GM12878 (cell line): ENCODE data around the gene PEX5. TPM values are rescaled to one million over a fixed set of nuclear protein-coding genes. Genes with fewer than 3 reads are reported as not detected.

Source experiments
- E4F1 ChIP-seq: fragments of 450-650 bp; IDR thresholded peaks from 2 replicates; pipeline ENCODE4 v1.6.1; 2018; ENCODE audit warnings: borderline replicate concordance, mild to moderate bottlenecking; ENCODE audit not compliant: partially characterized antibody
- MEF2B ChIP-seq: fragments of 450-650 bp; IDR thresholded peaks from 2 replicates; pipeline ENCODE4 v1.6.1; 2018; ENCODE audit warnings: mild to moderate bottlenecking, moderate library complexity; ENCODE audit not compliant: partially characterized antibody, poor library complexity, severe bottlenecking
- POLR2A ChIP-seq: IDR thresholded peaks from 2 replicates; pipeline ENCODE4 v1.6.1; 2011; ENCODE audit warnings: low read depth, mild to moderate bottlenecking, low read length
- PRDM15 ChIP-seq: fragments of 450-650 bp; formaldehyde crosslinking; IDR thresholded peaks from 2 replicates; pipeline ENCODE4 v1.4.0; 2020; ENCODE audit warnings: mild to moderate bottlenecking, moderate library complexity
- RFX5 ChIP-seq: IDR thresholded peaks from 2 replicates; pipeline ENCODE4 v1.6.1; 2011; ENCODE audit warnings: low read depth, low read length, improper control_type of control experiment
- YY1 ChIP-seq: IDR thresholded peaks from 2 replicates; pipeline ENCODE4 v1.6.1; 2011; ENCODE audit warnings: low read depth, mild to moderate bottlenecking, low read length
- polyA plus RNA-seq, 11 experiments: library from polyadenylated mRNA; depleted of rRNA in 4 of 11; unstranded in 6 of 11; stranded (reverse) in 5 of 11; fragments of >200 nt; fragmentation: Nextera tagmentation in 4 of 11; fragmentation: Illumina TruSeq in 1 of 11; extraction: Ambion mirVana in 4 of 11; extraction: Trizol in 1 of 11; gene quantifications; 1 replicate in 1 of 11; 2 replicates in 10 of 11; pipeline versions ENCODE4 v1.2.1 to v1.2.3, GENCODE V29; 2011 to 2016; ENCODE audit warnings: inconsistent platforms in 2 of 11, missing spikeins in 2 of 11, low read depth in 1 of 11
- total RNA-seq, 4 experiments: library from RNA; depleted of rRNA in 3 of 4; stranded (reverse); fragments of >200 nt in 3 of 4; fragmentation: Illumina TruSeq in 1 of 4; extraction: Trizol in 1 of 4; gene quantifications; 2 replicates each; pipeline versions ENCODE4 v1.2.1 to v1.2.3, GENCODE V29; 2013 to 2021
- TF ChIP-seq, protein P1 (sequence below): IDR thresholded peaks from 2 replicates; pipeline ENCODE4 v1.6.1; 2012; ENCODE audit warnings: mild to moderate bottlenecking, low read depth, low read length
- TF ChIP-seq, protein P2 (sequence below): fragments of 450-650 bp; IDR thresholded peaks from 2 replicates; pipeline ENCODE4 v1.6.1; 2016; ENCODE audit warnings: mild to moderate bottlenecking, moderate library complexity, borderline replicate concordance
- TF ChIP-seq, protein P3 (sequence below): fragments of 150-350 bp; IDR thresholded peaks from 2 replicates; pipeline ENCODE4 v1.6.1; 2016; ENCODE audit warnings: low read depth, low read length

The PEX5 gene
- total and polyA plus RNA-seq, 10 of the 15 experiments (the other 5 are each of a cell fraction or from before 2014, with no cell fraction given): 1.3 to 31.9 (median 13.1) TPM

DNA sequence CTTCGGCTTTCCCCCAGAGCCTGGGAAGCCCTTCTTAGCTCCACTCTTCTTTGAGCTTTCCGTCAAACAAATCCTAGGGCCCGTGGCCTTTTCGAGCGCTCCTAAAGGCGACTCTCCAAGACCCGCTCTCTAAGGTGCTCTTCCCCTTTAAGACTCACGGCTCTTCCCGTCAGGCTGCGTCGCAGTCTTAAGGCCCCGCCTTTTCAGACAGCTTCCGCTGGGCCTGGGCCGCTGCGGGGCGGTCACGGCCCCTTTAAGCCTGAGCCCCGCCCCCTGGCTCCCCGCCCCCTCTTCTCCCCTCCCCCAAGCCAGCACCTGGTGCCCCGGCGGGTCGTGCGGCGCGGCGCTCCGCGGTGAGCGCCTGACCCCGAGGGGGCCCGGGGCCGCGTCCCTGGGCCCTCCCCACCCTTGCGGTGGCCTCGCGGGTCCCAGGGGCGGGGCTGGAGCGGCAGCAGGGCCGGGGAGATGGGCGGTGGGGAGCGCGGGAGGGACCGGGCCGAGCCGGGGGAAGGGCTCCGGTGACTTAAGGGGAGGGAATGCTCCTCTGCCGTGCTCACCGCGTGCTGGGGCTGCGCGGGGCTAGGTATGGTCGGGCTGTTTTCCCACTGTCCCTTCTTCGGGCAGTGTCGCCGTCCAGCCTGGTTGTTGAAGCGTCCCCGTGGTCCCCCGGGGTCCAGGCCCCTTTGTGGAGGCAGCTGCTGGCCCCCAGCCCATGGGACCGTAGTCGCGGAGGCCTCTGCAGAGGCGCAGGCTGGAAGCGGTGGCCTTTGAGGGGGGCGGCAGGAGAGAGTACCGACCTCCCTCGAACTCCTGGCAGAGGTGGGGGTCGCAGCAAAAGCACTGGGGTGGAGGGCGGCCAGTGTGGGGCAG lies at the start of gene PEX5 (continued):
- TF ChIP-seq, protein P1, sequence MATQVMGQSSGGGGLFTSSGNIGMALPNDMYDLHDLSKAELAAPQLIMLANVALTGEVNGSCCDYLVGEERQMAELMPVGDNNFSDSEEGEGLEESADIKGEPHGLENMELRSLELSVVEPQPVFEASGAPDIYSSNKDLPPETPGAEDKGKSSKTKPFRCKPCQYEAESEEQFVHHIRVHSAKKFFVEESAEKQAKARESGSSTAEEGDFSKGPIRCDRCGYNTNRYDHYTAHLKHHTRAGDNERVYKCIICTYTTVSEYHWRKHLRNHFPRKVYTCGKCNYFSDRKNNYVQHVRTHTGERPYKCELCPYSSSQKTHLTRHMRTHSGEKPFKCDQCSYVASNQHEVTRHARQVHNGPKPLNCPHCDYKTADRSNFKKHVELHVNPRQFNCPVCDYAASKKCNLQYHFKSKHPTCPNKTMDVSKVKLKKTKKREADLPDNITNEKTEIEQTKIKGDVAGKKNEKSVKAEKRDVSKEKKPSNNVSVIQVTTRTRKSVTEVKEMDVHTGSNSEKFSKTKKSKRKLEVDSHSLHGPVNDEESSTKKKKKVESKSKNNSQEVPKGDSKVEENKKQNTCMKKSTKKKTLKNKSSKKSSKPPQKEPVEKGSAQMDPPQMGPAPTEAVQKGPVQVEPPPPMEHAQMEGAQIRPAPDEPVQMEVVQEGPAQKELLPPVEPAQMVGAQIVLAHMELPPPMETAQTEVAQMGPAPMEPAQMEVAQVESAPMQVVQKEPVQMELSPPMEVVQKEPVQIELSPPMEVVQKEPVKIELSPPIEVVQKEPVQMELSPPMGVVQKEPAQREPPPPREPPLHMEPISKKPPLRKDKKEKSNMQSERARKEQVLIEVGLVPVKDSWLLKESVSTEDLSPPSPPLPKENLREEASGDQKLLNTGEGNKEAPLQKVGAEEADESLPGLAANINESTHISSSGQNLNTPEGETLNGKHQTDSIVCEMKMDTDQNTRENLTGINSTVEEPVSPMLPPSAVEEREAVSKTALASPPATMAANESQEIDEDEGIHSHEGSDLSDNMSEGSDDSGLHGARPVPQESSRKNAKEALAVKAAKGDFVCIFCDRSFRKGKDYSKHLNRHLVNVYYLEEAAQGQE: no peak
- TF ChIP-seq POLR2A: no peak; the same call in 1 of the 2 replicates
- TF ChIP-seq, protein P2, sequence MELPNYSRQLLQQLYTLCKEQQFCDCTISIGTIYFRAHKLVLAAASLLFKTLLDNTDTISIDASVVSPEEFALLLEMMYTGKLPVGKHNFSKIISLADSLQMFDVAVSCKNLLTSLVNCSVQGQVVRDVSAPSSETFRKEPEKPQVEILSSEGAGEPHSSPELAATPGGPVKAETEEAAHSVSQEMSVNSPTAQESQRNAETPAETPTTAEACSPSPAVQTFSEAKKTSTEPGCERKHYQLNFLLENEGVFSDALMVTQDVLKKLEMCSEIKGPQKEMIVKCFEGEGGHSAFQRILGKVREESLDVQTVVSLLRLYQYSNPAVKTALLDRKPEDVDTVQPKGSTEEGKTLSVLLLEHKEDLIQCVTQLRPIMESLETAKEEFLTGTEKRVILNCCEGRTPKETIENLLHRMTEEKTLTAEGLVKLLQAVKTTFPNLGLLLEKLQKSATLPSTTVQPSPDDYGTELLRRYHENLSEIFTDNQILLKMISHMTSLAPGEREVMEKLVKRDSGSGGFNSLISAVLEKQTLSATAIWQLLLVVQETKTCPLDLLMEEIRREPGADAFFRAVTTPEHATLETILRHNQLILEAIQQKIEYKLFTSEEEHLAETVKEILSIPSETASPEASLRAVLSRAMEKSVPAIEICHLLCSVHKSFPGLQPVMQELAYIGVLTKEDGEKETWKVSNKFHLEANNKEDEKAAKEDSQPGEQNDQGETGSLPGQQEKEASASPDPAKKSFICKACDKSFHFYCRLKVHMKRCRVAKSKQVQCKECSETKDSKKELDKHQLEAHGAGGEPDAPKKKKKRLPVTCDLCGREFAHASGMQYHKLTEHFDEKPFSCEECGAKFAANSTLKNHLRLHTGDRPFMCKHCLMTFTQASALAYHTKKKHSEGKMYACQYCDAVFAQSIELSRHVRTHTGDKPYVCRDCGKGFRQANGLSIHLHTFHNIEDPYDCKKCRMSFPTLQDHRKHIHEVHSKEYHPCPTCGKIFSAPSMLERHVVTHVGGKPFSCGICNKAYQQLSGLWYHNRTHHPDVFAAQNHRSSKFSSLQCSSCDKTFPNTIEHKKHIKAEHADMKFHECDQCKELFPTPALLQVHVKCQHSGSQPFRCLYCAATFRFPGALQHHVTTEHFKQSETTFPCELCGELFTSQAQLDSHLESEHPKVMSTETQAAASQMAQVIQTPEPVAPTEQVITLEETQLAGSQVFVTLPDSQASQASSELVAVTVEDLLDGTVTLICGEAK: peak; percentile 63; the same call in 1 of the 2 replicates
- peak; percentile 80 for TF ChIP-seq E4F1
- no peak for TF ChIP-seq PRDM15
- TF ChIP-seq YY1: 0 out of 2 replicates have a peak, but pooled peaks have one; percentile 8
- TF ChIP-seq MEF2B: no peak
- TF ChIP-seq RFX5: no peak
- TF ChIP-seq, protein P3, sequence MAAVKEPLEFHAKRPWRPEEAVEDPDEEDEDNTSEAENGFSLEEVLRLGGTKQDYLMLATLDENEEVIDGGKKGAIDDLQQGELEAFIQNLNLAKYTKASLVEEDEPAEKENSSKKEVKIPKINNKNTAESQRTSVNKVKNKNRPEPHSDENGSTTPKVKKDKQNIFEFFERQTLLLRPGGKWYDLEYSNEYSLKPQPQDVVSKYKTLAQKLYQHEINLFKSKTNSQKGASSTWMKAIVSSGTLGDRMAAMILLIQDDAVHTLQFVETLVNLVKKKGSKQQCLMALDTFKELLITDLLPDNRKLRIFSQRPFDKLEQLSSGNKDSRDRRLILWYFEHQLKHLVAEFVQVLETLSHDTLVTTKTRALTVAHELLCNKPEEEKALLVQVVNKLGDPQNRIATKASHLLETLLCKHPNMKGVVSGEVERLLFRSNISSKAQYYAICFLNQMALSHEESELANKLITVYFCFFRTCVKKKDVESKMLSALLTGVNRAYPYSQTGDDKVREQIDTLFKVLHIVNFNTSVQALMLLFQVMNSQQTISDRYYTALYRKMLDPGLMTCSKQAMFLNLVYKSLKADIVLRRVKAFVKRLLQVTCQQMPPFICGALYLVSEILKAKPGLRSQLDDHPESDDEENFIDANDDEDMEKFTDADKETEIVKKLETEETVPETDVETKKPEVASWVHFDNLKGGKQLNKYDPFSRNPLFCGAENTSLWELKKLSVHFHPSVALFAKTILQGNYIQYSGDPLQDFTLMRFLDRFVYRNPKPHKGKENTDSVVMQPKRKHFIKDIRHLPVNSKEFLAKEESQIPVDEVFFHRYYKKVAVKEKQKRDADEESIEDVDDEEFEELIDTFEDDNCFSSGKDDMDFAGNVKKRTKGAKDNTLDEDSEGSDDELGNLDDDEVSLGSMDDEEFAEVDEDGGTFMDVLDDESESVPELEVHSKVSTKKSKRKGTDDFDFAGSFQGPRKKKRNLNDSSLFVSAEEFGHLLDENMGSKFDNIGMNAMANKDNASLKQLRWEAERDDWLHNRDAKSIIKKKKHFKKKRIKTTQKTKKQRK: no peak
